NCI-H2029 treated with DMSO at 0.1 percent for 48 hours (cell line): Measurements from ENCODE around the gene DAPK2.

Experiments
- DNase-seq: peaks from one replicate; lab custom pipeline; 2025; lab: John Stamatoyannopoulos, UW

Gene DAPK2

DNA sequence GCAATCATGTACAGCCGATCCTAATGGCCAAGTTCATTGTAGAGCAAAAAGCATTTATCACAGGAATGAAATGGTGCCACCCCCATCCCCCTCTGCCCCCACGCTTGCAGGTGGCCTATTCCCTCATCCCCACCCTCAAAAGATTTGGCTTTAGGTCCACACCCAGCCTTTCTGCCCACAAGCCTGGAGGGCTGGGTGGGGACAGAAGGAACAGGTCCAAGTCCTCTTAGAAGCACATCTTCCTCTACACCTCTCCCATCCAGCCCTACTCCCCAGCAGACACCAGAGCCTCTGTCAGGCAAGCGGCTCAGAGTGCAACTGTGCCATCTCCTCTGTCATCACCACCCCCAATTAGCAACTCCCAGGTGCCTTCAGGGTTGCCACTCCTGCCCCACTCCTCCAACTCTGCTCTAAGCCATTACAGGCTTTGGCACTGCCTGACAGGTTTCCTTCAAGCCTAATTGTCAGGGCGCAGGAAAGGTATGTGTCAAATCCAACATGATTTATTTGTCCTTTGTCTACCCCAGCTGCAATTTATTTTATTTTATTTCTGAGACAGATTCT lies 49.4 kb downstream of the DAPK2 start:
- no peak for DNase-seq

- no peak for DNase-seq
Observed at GRCh38 chr15:63995789-63996188, 50.5 kb downstream of the DAPK2 start.

- no peak for DNase-seq
Observed at GRCh38 chr15:63994073-63994600, 52.1 kb downstream of the DAPK2 start.

GRCh38 chr15:63992300-63992699 lies 54.0 kb downstream of the DAPK2 start:
- DNase-seq = no peak

- no peak for DNase-seq
Observed at GRCh38 chr15:63991706-63992105, 54.6 kb downstream of the DAPK2 start.

- no peak for DNase-seq
Observed at GRCh38 chr15:63990454-63990853, 55.8 kb downstream of the DAPK2 start.

- no peak for DNase-seq
Observed at GRCh38 chr15:63987796-63988378, 58.4 kb downstream of the DAPK2 start.

GRCh38 chr15:63986751-63987341 lies 59.4 kb downstream of the DAPK2 start:
- no peak for DNase-seq

- no peak for DNase-seq
Observed at GRCh38 chr15:63986185-63986680, 60.1 kb downstream of the DAPK2 start.

DNA sequence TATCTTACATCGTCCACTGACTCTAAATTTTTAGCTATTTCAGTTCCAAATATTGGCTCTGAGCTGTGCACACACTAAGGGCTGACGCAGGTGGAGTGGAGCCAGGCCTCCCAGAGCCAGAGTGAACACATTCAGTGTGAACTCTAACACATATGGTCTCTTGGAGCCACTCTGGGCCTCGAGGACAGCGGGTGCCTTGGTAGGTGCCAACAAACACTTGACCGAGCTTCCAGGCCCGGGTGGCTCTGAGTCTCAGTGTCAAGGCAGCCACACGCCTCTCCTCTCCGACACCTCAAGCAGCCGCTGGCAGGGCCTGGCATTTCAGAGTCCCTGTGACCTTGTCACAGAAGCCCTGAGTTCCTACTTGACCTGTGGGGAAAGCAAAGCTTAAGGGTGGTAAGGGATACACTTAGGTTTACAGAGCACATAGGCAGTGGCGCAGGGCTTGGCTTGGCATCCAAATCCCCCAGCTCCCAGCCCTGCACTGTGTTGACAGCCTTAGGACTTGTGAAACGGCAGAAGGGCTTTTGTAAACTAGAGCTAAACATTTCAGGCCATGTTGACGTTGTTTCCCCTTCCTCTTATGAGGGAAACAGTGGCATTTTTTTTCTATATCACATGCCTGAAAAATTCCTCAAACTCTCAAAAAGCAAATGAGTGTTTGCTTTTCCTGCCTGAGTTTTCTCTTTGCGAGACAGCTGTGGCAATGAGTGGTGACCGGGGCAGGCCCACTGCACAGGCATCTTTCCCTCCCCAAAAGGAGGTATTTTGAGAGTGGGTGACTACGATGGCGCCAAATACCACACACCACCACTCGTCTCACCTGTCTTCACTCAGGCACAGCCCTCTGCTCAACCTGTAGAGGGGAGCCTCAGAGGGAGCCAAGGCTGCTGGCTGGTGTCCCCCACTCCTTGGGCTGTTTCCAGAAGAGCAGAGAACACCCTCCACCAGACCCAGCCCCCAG lies 60.8 kb downstream of the DAPK2 start:
- peak; percentile 57 for DNase-seq

DNA sequence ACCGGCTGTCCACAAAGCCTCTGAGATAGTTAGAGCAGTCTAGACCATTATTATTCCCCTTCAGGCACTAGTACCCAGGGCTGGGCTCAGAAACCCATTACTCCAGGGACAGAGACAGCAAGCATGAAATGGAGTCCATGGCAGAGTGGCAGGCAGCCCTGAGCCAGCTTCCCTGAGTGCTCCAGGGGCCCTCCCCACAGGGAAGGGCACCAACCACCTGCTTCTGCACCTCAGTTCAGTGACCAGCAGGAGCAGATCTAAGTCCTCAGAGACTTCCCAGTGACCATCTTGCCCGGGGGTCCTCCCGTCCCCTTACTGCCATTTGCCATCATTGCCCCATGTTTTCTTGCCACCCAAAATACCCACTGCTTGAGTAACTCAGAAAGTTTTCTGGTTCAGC lies 62.0 kb downstream of the DAPK2 start:
- DNase-seq = no peak

DNA sequence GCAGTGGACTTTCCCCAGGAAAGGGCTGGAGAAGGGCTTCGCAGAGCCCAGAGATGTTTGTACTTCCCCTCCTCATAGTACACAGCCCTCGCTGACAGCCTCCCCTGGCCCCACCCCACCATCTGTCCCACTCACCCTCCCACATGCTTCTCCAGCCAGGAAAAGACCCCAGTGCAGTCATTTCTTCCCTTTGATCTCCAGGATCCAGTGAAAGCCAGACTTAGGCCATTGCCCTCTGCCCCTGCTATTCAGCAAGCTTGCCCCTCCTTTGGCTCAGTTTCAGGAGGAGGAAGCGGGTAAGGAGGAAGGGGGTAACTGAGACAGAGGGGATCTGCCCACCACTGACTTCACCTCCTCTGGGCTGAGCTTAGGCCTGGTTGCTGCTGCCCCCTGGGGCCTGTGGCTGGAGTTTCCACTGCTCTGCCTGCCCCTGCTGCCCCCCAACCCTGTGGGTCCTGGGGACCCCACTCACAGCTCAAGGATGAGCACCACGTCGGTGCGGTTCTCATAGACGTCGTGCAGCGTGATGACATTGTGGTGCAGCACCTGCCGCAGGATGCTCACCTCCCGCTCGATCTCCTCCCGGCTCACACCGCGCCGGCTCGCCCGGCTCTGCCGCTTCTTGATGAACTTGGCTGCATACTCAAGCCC lies 63.1 kb downstream of the DAPK2 start:
- DNase-seq = no peak

DNA sequence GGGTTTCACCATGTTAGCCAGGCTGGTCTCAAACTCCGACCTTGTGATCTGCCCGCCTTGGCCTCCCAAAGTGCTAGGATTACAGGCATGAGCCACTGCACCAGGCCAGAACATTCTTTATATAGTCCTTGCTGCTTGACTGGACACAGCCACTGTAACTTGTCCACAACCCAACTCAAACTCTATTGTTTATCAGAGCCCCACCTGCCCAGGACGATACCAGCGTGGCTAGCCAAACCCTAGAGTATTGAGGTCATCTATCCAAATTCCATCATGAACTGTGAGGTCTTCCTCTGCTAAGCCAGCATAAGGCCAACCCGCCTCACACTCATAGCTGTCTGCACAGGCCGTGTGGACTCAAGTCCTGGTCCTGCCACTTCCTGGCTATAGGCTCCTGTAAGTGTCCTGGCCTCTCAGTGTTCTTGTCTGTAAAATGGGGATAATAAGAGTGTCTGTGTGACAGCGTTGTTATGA lies 63.9 kb downstream of the DAPK2 start:
- no peak for DNase-seq

DNA sequence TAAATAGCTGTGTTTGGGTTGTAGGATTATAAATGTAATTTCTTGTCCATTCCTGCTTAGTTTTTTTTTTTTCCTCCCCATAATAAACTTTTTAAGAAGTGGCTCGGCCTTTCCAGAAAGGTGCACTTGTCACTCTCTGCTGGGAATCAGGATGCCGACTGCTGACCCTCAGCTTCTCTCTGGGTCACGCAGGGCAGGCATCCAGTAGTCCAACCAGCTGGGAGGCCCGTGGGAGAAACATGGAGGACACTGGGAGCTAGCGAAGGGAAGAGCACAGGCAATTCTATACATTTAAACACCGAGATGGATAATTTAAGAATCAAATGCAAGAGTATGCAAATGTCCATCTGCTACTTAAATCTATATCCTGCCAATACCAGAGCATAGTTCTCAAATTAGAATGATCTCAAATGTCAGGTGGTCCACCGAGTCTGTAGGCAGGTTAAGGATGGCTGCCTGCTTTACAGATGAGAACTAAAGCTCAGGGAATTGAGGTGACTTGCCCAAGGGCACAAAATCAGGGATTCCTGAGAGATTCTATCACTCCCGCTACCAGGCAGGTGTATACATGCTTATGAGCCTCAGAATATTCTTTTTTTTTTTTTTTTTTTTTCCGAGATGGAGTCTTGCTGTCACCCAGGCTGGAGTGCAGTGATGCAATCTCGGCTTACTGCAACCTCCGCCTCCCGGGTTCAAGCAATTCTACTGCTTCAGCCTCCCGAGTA lies 64.5 kb downstream of the DAPK2 start:
- no peak for DNase-seq

DNA sequence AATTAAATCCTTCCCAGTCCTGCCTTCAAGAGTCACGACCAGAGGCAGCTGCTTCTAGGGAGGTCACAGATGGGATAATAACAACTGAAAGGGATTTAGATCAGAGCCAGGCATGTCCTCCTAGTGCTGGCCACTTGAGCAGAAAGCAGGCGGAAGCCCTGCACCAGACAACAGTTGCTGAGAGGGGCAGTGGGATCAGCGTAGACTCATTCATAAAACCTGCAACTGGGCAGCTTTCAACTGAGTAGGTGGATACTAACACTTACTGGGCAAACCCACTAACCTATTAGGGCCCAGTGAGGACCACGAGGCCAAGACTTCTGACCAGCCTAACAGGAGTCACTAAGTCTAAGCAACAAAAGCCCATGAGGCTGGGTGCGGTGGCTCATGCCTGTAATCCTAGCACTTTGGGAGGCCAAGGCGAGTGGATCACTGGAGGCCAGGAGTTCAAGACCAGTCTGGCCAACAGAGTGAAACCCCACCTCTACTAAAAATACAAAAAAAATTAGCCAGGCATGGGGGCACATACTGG lies 67.0 kb downstream of the DAPK2 start:
- DNase-seq = no peak

GRCh38 chr15:63978511-63979261 lies 67.6 kb downstream of the DAPK2 start:
- DNase-seq = no peak

- DNase-seq = no peak
Observed at GRCh38 chr15:63977119-63977518, 69.2 kb downstream of the DAPK2 start.

DNA sequence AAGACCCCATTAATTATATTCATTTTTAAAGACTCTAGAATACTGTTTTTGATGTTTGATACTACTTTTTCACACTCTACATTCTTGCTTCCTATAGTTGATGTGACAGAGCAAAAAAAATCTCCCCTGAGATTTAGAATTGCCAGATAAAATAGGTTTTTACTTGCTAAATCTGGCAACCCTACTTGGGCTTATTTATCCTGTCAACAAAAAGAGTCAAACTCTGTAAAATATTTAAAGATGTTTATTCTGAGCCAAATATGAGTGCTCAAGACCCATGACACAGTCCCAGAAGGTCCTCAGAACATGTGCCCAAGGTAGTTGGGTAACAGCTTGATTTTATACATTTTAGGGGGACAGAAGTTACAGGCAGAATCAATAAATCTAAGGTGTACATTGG lies 72.3 kb downstream of the DAPK2 start:
- no peak for DNase-seq

- DNase-seq = no peak
Observed at GRCh38 chr15:63973212-63974009, 72.9 kb downstream of the DAPK2 start.
